Activated naive CD4-positive, alpha-beta T cell treated with anti-CD3 and anti-CD28 coated beads, Interleukin-2, amount 50 U/mL, for 24 hours (primary cell): ENCODE measurements around the gene DOCK4.

Experiments used
- H3K27ac Mint-ChIP-seq: one replicate; pipeline ENCODE4 v1.8.0; 2021; ENCODE audit warnings: mild to moderate bottlenecking, mixed read lengths
- H3K27me3 Mint-ChIP-seq: one replicate; pipeline ENCODE4 v1.8.0; 2021; ENCODE audit warnings: mixed read lengths
- H3K36me3 Mint-ChIP-seq: one replicate; pipeline ENCODE4 v1.8.0; 2021; ENCODE audit warnings: mixed read lengths
- H3K4me1 Mint-ChIP-seq: one replicate; pipeline ENCODE4 v1.8.0; 2021; ENCODE audit warnings: mixed read lengths
- H3K4me3 Mint-ChIP-seq: one replicate; pipeline ENCODE4 v1.8.0; 2021; ENCODE audit warnings: mild to moderate bottlenecking, mixed read lengths
- H3K9me3 Mint-ChIP-seq: one replicate; pipeline ENCODE4 v1.8.0; 2021; ENCODE audit warnings: mixed read lengths

DOCK4 gene

GRCh38 chr7:111883241-111883640 lies 323.0 kb downstream of the DOCK4 start:
- Mint-ChIP-seq H3K4me1 (no peaks in the 10 kb centered on the region), H3K4me3 (no peak overlapping the region), H3K27me3 (peaks cover 9% of the 10 kb centered on the region), H3K9me3 (peaks cover 12% of the 10 kb centered on the region), H3K36me3 (no peaks in the 10 kb centered on the region), H3K27ac (no peak overlapping the region)

GRCh38 chr7:111878785-111879184 lies 327.4 kb downstream of the DOCK4 start:
- Mint-ChIP-seq H3K9me3 (peaks cover 12% of the 10 kb centered on the region), H3K4me1 (no peaks in the 10 kb centered on the region), H3K27me3 (peaks cover 11% of the 10 kb centered on the region), H3K4me3 (no peak overlapping the region), H3K27ac (no peak overlapping the region), H3K36me3 (no peaks in the 10 kb centered on the region)

- H3K4me1 Mint-ChIP-seq: no peaks in the 10 kb centered on the region
- H3K27me3 Mint-ChIP-seq: peaks cover 9% of the 10 kb centered on the region
- H3K4me3 Mint-ChIP-seq: no peak overlapping the region
- H3K27ac Mint-ChIP-seq: no peak overlapping the region
- H3K36me3 Mint-ChIP-seq: no peaks in the 10 kb centered on the region
- H3K9me3 Mint-ChIP-seq: peaks cover 12% of the 10 kb centered on the region
Observed at GRCh38 chr7:111877931-111878330, 328.3 kb downstream of the DOCK4 start.

GRCh38 chr7:111873963-111874690 lies 332.1 kb downstream of the DOCK4 start:
- Mint-ChIP-seq H3K36me3 (no peaks in the 10 kb centered on the region), H3K4me1 (no peaks in the 10 kb centered on the region), H3K27ac (no peak overlapping the region), H3K9me3 (no peaks in the 10 kb centered on the region), H3K27me3 (peaks cover 3% of the 10 kb centered on the region), H3K4me3 (no peak overlapping the region)

- no peak overlapping the region for H3K27ac Mint-ChIP-seq
- no peak overlapping the region for H3K4me3 Mint-ChIP-seq
- H3K27me3 Mint-ChIP-seq: peaks cover 2% of the 10 kb centered on the region
- no peaks in the 10 kb centered on the region for H3K36me3 Mint-ChIP-seq
- no peaks in the 10 kb centered on the region for H3K9me3 Mint-ChIP-seq
- H3K4me1 Mint-ChIP-seq: no peaks in the 10 kb centered on the region
Observed at GRCh38 chr7:111873326-111873646, 332.9 kb downstream of the DOCK4 start.

GRCh38 chr7:111872450-111873325 lies 333.5 kb downstream of the DOCK4 start:
- H3K36me3 Mint-ChIP-seq: no peaks in the 10 kb centered on the region
- no peaks in the 10 kb centered on the region for H3K9me3 Mint-ChIP-seq
- H3K4me3 Mint-ChIP-seq: no peak overlapping the region
- no peak overlapping the region for H3K27ac Mint-ChIP-seq
- H3K4me1 Mint-ChIP-seq: no peaks in the 10 kb centered on the region
- H3K27me3 Mint-ChIP-seq: peaks cover 1% of the 10 kb centered on the region

GRCh38 chr7:111871283-111871682 lies 334.9 kb downstream of the DOCK4 start:
- no peak overlapping the region for H3K27ac Mint-ChIP-seq
- H3K4me3 Mint-ChIP-seq: no peak overlapping the region
- H3K36me3 Mint-ChIP-seq: no peaks in the 10 kb centered on the region
- no peaks in the 10 kb centered on the region for H3K9me3 Mint-ChIP-seq
- H3K27me3 Mint-ChIP-seq: no peaks in the 10 kb centered on the region
- no peaks in the 10 kb centered on the region for H3K4me1 Mint-ChIP-seq

- Mint-ChIP-seq H3K9me3 (no peaks in the 10 kb centered on the region), H3K4me3 (no peak overlapping the region), H3K4me1 (no peaks in the 10 kb centered on the region), H3K36me3 (no peaks in the 10 kb centered on the region), H3K27ac (no peak overlapping the region), H3K27me3 (no peaks in the 10 kb centered on the region)
Observed at GRCh38 chr7:111869280-111869679, 336.9 kb downstream of the DOCK4 start.

GRCh38 chr7:111867348-111867931 lies 338.8 kb downstream of the DOCK4 start:
- no peaks in the 10 kb centered on the region for H3K36me3 Mint-ChIP-seq
- H3K4me3 Mint-ChIP-seq: no peak overlapping the region
- H3K27ac Mint-ChIP-seq: no peak overlapping the region
- no peaks in the 10 kb centered on the region for H3K4me1 Mint-ChIP-seq
- H3K27me3 Mint-ChIP-seq: no peaks in the 10 kb centered on the region
- H3K9me3 Mint-ChIP-seq: no peaks in the 10 kb centered on the region

- no peaks in the 10 kb centered on the region for H3K4me1 Mint-ChIP-seq
- no peaks in the 10 kb centered on the region for H3K9me3 Mint-ChIP-seq
- H3K27ac Mint-ChIP-seq: no peak overlapping the region
- no peaks in the 10 kb centered on the region for H3K27me3 Mint-ChIP-seq
- no peak overlapping the region for H3K4me3 Mint-ChIP-seq
- H3K36me3 Mint-ChIP-seq: no peaks in the 10 kb centered on the region
Observed at GRCh38 chr7:111866787-111867186, 339.4 kb downstream of the DOCK4 start.

- H3K36me3 Mint-ChIP-seq: no peaks in the 10 kb centered on the region
- H3K4me3 Mint-ChIP-seq: no peak overlapping the region
- H3K9me3 Mint-ChIP-seq: no peaks in the 10 kb centered on the region
- no peaks in the 10 kb centered on the region for H3K27me3 Mint-ChIP-seq
- H3K27ac Mint-ChIP-seq: no peak overlapping the region
- H3K4me1 Mint-ChIP-seq: no peaks in the 10 kb centered on the region
Observed at GRCh38 chr7:111865430-111865829, 340.8 kb downstream of the DOCK4 start.

- H3K9me3 Mint-ChIP-seq: no peaks in the 10 kb centered on the region
- no peak overlapping the region for H3K27ac Mint-ChIP-seq
- H3K27me3 Mint-ChIP-seq: peaks cover 2% of the 10 kb centered on the region
- H3K4me1 Mint-ChIP-seq: no peaks in the 10 kb centered on the region
- no peak overlapping the region for H3K4me3 Mint-ChIP-seq
- no peaks in the 10 kb centered on the region for H3K36me3 Mint-ChIP-seq
Observed at GRCh38 chr7:111864291-111864976, 341.8 kb downstream of the DOCK4 start.

- H3K9me3 Mint-ChIP-seq: no peaks in the 10 kb centered on the region
- H3K4me3 Mint-ChIP-seq: no peak overlapping the region
- H3K27ac Mint-ChIP-seq: no peak overlapping the region
- no peaks in the 10 kb centered on the region for H3K4me1 Mint-ChIP-seq
- no peaks in the 10 kb centered on the region for H3K36me3 Mint-ChIP-seq
- peaks cover 2% of the 10 kb centered on the region for H3K27me3 Mint-ChIP-seq
Observed at GRCh38 chr7:111863269-111863668, 342.9 kb downstream of the DOCK4 start.

GRCh38 chr7:111860248-111860647 lies 346.0 kb downstream of the DOCK4 start:
- H3K4me1 Mint-ChIP-seq: no peaks in the 10 kb centered on the region
- H3K27me3 Mint-ChIP-seq: peaks cover 2% of the 10 kb centered on the region
- no peaks in the 10 kb centered on the region for H3K36me3 Mint-ChIP-seq
- no peak overlapping the region for H3K27ac Mint-ChIP-seq
- H3K4me3 Mint-ChIP-seq: no peak overlapping the region
- H3K9me3 Mint-ChIP-seq: no peaks in the 10 kb centered on the region

- H3K27me3 Mint-ChIP-seq: peaks cover 4% of the 10 kb centered on the region
- H3K9me3 Mint-ChIP-seq: no peaks in the 10 kb centered on the region
- H3K27ac Mint-ChIP-seq: no peak overlapping the region
- H3K36me3 Mint-ChIP-seq: no peaks in the 10 kb centered on the region
- H3K4me1 Mint-ChIP-seq: no peaks in the 10 kb centered on the region
- H3K4me3 Mint-ChIP-seq: no peak overlapping the region
Observed at GRCh38 chr7:111858331-111858730, 347.9 kb downstream of the DOCK4 start.

- peaks cover 1% of the 10 kb centered on the region for H3K9me3 Mint-ChIP-seq
- no peak overlapping the region for H3K4me3 Mint-ChIP-seq
- no peak overlapping the region for H3K27ac Mint-ChIP-seq
- no peaks in the 10 kb centered on the region for H3K4me1 Mint-ChIP-seq
- peaks cover 4% of the 10 kb centered on the region for H3K27me3 Mint-ChIP-seq
- H3K36me3 Mint-ChIP-seq: no peaks in the 10 kb centered on the region
Observed at GRCh38 chr7:111855842-111856227, 350.4 kb downstream of the DOCK4 start.
